H1 (cell line): ENCODE data around the gene OSBP2. TPM values are rescaled to one million over a fixed set of nuclear protein-coding genes. Genes with fewer than 3 reads are reported as not detected.

Experiments
- ATF3 ChIP-seq: IDR thresholded peaks from 2 replicates; pipeline ENCODE4 v1.6.1; 2011; ENCODE audit warnings: low read depth, mild to moderate bottlenecking, low read length; ENCODE audit not compliant: insufficient read depth
- BCL11A ChIP-seq, 2 experiments: IDR thresholded peaks; one replicate each; pipeline ENCODE4 v1.6.1; 2011; ENCODE audit warnings: low read depth in 2 of 2, low read length in 2 of 2, mild to moderate bottlenecking in 2 of 2
- CEBPB ChIP-seq: IDR thresholded peaks from 2 replicates; pipeline ENCODE4 v1.6.1; 2012; ENCODE audit warnings: low read depth, low read length
- CHD1 ChIP-seq: IDR thresholded peaks from 2 replicates; pipeline ENCODE4 v1.6.1; 2012; ENCODE audit warnings: low read depth, low read length, improper control_type of control experiment
- CREB1 ChIP-seq: IDR thresholded peaks from 2 replicates; pipeline ENCODE4 v1.6.1; 2012; ENCODE audit warnings: inconsistent platforms
- CTBP2 ChIP-seq: IDR thresholded peaks from 2 replicates; pipeline ENCODE4 v1.7.0; 2011; ENCODE audit warnings: borderline replicate concordance, mild to moderate bottlenecking, moderate library complexity, mixed read lengths, low read length; ENCODE audit not compliant: insufficient read depth, insufficient read length
- EGR1 ChIP-seq: IDR thresholded peaks from 2 replicates; pipeline ENCODE4 v1.6.1; 2011; ENCODE audit warnings: low read depth, low read length, borderline replicate concordance
- HDAC2 ChIP-seq, 2 experiments: fragments of 300-600 bp in 1 of 2; sonication (generic) in 1 of 2; IDR thresholded peaks; 2 replicates each; pipeline ENCODE4 v1.6.1; 2011 to 2012; ENCODE audit warnings: low read depth in 2 of 2, low read length in 2 of 2, mild to moderate bottlenecking in 2 of 2, moderate library complexity in 2 of 2, borderline replicate concordance in 1 of 2, inconsistent platforms in 1 of 2
- MAX ChIP-seq: IDR thresholded peaks from 2 replicates; pipeline ENCODE4 v1.6.1; 2012; ENCODE audit warnings: inconsistent platforms
- NANOG ChIP-seq: IDR thresholded peaks from 2 replicates; pipeline ENCODE4 v1.6.1; 2011; ENCODE audit warnings: low read length, low read depth, mild to moderate bottlenecking, inconsistent platforms; ENCODE audit not compliant: insufficient read depth, poor library complexity, severe bottlenecking
- NRF1 ChIP-seq: IDR thresholded peaks from 2 replicates; pipeline ENCODE4 v1.6.1; 2011; ENCODE audit warnings: mild to moderate bottlenecking, low read depth, low read length, improper control_type of control experiment
- PHF8 ChIP-seq: fragments of 200-600 bp; sonication (generic); conservative IDR thresholded peaks from 2 replicates; pipeline ENCODE4 v1.7.1; 2012; ENCODE audit warnings: low read depth, mild to moderate bottlenecking, inconsistent platforms, low read length, moderate library complexity
- POLR2A ChIP-seq, 2 experiments: IDR thresholded peaks; 1 replicate in 1 of 2; 2 replicates in 1 of 2; pipeline ENCODE4 v1.6.1; 2011; ENCODE audit warnings: low read depth in 2 of 2, low read length in 2 of 2, mild to moderate bottlenecking in 2 of 2; ENCODE audit errors: control extremely low read depth in 1 of 2
- POU5F1 ChIP-seq: IDR thresholded peaks from 2 replicates; pipeline ENCODE4 v1.6.1; 2011; ENCODE audit warnings: low read depth, mild to moderate bottlenecking, low read length, moderate library complexity
- RAD21 ChIP-seq, 2 experiments: IDR thresholded peaks in 1 of 2; conservative IDR thresholded peaks in 1 of 2; 2 replicates each; pipeline ENCODE4 v1.6.1; 2011; ENCODE audit warnings: low read depth in 2 of 2, low read length in 2 of 2, improper control_type of control experiment in 1 of 2, inconsistent platforms in 1 of 2, mild to moderate bottlenecking in 1 of 2, moderate library complexity in 1 of 2
- SAP30 ChIP-seq: fragments of 300-600 bp; sonication (generic); IDR thresholded peaks from 2 replicates; pipeline ENCODE4 v1.7.1; 2012; ENCODE audit warnings: low read length, moderate library complexity, mild to moderate bottlenecking, inconsistent platforms; ENCODE audit not compliant: insufficient read depth, insufficient replicate concordance
- SIRT6 ChIP-seq: IDR thresholded peaks from one replicate; pipeline ENCODE4 v1.7.1; 2012; ENCODE audit warnings: low read length, inconsistent platforms
- TAF1 ChIP-seq: IDR thresholded peaks from 2 replicates; pipeline ENCODE4 v1.6.1; 2011; ENCODE audit warnings: mild to moderate bottlenecking, low read depth, low read length
- TCF12 ChIP-seq: IDR thresholded peaks from 2 replicates; pipeline ENCODE4 v1.6.1; 2011; ENCODE audit warnings: low read depth, mild to moderate bottlenecking, low read length
- TEAD4 ChIP-seq: IDR thresholded peaks from 2 replicates; pipeline ENCODE4 v1.6.1; 2012; ENCODE audit warnings: low read depth, low read length, inconsistent platforms, mixed read lengths
- USF2 ChIP-seq: IDR thresholded peaks from 2 replicates; pipeline ENCODE4 v1.6.1; 2011; ENCODE audit warnings: low read length, improper control_type of control experiment
- ZNF274 ChIP-seq: IDR thresholded peaks from 2 replicates; pipeline ENCODE4 v1.7.0; 2012; ENCODE audit warnings: low read length, borderline replicate concordance; ENCODE audit errors: extremely low read depth
- polyA plus RNA-seq, 7 experiments: library from polyadenylated mRNA; depleted of rRNA in 3 of 7; stranded (reverse) in 5 of 7; unstranded in 2 of 7; fragments of >200 nt in 5 of 7; fragments of 200-250 nt in 2 of 7; gene quantifications; 1 replicate in 5 of 7; 2 replicates in 1 of 7; 4 replicates in 1 of 7; pipeline versions ENCODE4 v1.2.1 to v1.2.3, GENCODE V29; 2011 to 2013; ENCODE audit warnings: missing spikeins in 2 of 7, mixed read lengths in 2 of 7
- total RNA-seq: library from RNA; stranded (reverse); fragmentation: NEBNext Ultra II Directional; extraction: Animal tissue kit (Norgen Biotek cat#: 25700); gene quantifications from 2 replicates; pipeline ENCODE4 v1.2.1, GENCODE V29; 2021

The OSBP2 gene
- total and polyA plus RNA-seq, 2 of the 8 experiments (the other 6 are each of a cell fraction or from before 2014, with no cell fraction given): 3.4 to 3.7 TPM

GRCh38 chr22:30667494-30668385 is 26.9 kb upstream of the OSBP2 start, which contains the start of gene DUSP18 (continued):
- TF ChIP-seq HDAC2 (IDR thresholded peaks at IDR 0.05; ENCODE audit: borderline replicate concordance in 1 of 2, low read depth in 2 of 2, low read length in 2 of 2) (no peak; a peak in 1 of 4 replicates), USF2 (no peak), PHF8 (peak; percentile 33; the same call in 1 of the 2 replicates), SAP30 (peak; percentile 29), POLR2A (IDR thresholded peaks at IDR 0.05; ENCODE audit: control extremely low read depth in 1 of 2, low read depth in 2 of 2, low read length in 2 of 2) (peak in 1 of 2 experiments; percentile 48; a peak in 1 of 3 replicates), POU5F1 (no peak), SIRT6 (no peak), ZNF274 (no peak), CTBP2 (no peak), MAX (no peak), TEAD4 (no peak), NRF1 (peak; percentile 87), CEBPB (no peak), RAD21 (IDR thresholded peaks at IDR 0.05 in 1 of 2, conservative IDR thresholded peaks at IDR 0.05 in 1 of 2; ENCODE audit: low read depth in 2 of 2, low read length in 2 of 2) (peak in 1 of 2 experiments; percentile 58; a peak in 3 of 4 replicates), NANOG (no peak), EGR1 (no peak), BCL11A (IDR thresholded peaks at IDR 0.05; ENCODE audit: low read depth in 2 of 2, low read length in 2 of 2) (no peak), CREB1 (peak; percentile 15; the same call in 1 of the 2 replicates), TAF1 (peak; percentile 67), TCF12 (no peak), CHD1 (no peak), ATF3 (no peak)
